Right lung (tissue), 5 donors: ENCODE results near the gene MAGEH1. TPM values are rescaled to one million over a fixed set of nuclear protein-coding genes. Genes with fewer than 3 reads are reported as not detected.

Experiments used
- DNase-seq, 2 donors: peaks; one replicate each; pipeline ENCODE4 v3.0.0-alpha.2; 2013
- polyA plus RNA-seq, 5 donors: library from polyadenylated mRNA; unstranded; fragments of 120-200 nt; gene quantifications; one replicate each; pipeline versions ENCODE4 v1.2.1 to v1.2.3, GENCODE V29; 2013; ENCODE audit warnings: inconsistent platforms in 1 of 5, low replicate concordance in 1 of 5; ENCODE audit not compliant: insufficient read length in 5 of 5, insufficient read depth in 1 of 5

The MAGEH1 gene
- polyA plus RNA-seq, 5 donors = 60.2 to 82.6 (median 65.8) TPM

DNA sequence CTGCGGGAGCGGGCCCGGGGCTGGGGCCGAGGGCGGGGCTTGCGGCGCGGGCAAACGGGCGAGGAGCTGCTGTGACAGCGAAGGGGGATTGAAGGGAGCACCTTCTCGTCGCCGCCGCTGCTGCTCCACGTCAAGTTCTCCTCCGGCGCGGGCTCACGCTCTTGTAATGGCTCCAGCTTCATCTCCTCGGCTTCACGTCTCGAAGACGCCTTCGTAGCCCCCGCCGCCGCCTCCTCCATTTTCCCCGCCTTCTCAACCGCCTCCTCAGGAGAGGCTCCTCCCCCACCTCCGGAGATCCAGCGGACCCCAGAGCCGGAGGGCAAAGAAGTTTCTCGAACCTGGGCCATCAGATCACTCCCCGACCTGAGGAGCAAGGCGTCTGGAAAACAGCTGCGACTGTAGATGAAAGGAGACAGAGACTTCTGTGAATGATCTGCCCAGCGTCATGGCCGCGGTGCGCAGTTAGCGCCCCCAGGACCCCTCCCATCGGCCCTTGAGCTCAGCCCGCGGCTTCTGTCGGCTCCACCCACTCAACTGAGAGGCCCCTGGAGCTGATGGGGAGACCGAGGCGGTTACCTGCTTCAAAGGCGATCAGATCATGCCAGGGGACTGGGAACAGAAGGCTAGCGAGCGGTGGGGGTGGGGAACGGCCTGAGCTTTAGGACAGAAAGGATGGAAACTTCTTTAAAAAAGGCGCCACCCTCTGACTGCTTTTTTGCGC is 36.8 kb downstream of the MAGEH1 start:
- DNase-seq = peak; percentile 78 to 79

DNA sequence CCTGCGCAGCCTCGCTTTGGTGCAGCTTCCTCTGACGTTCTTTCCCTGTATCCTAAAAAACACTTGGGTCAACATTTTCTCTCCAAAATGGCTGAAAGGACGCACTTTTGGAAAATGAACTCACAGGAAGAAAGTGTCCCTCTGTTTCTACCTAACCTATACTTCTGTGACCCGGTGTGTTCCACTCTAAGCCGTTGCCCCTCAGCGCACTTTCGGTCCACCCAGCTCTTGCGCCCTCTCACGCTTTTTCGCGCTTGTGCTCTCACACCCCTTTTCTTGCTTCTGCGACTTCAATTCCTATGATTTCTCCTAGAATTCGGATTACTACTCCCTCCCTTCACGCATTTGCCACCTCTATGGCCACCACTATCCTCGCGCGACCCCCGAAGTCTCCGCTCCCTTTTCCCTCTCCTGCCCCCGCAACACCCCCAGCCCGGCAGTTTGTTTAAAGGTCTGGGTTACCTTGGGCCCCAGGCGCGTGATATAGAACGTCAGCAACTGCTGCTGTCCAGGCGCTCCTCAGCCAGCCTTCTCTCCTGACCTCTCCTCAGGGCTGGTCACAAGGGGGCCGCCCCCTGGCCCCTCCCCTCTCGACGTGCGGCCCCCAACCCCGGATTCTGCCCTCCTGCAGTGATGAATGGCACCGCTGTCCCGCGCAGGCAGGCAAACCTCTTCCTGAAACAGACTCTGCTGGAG is 37.5 kb downstream of the MAGEH1 start, which contains the start of gene USP51:
Gene USP51 (minus strand): TSS at position 535 of the 696 bp plus-strand sequence. CDS start 909 bp downstream, outside the sequence.
- DNase-seq = peak; percentile 39 to 42

DNA sequence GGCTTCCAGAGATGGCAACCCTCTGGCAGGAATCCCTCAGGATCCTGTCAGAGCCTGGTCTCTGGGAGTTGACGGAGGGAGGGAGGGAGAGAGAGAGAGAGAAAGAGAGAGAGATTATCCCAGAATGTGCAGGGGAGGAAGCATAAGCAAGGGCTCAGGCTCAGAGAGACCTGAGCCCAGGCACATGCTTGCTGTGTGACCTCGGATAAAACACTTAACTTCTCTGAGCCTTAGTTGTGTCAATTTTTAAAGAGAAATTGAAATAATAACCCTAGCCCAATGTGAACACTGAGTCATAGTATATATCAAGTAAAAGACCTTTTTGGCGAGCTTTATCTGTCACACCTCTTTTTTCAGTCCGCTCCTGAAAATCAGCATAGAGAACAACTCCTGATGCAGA is 38.2 kb downstream of the MAGEH1 start:
- DNase-seq = no peak

- DNase-seq = no peak
Observed at GRCh38 chrX:55490974-55491373, 39.0 kb downstream of the MAGEH1 start.

Other genes starting within 250 kb of the MAGEH1 start
- not detected for gene PAGE5, start 231.8 kb upstream of the MAGEH1 start, polyA plus RNA-seq
- not detected for gene PAGE3, start 187.2 kb upstream of the MAGEH1 start, polyA plus RNA-seq
- 10 to 100 TPM in 2 of 5 donors, 1 to 10 TPM in 3; 6.6 to 10.7 (median 9.8) TPM for gene USP51, start 37.7 kb downstream of the MAGEH1 start, polyA plus RNA-seq
- gene FOXR2, start 171.3 kb downstream of the MAGEH1 start, polyA plus RNA-seq = not detected